Measurements from ENCODE around the gene PI4K2B. TPM values are rescaled to one million over a fixed set of nuclear protein-coding genes. Genes with fewer than 3 reads are reported as not detected.

Gene PI4K2B
- total RNA-seq, 2 experiments from 2014 or later: 41.0 to 42.3 TPM

DNA sequence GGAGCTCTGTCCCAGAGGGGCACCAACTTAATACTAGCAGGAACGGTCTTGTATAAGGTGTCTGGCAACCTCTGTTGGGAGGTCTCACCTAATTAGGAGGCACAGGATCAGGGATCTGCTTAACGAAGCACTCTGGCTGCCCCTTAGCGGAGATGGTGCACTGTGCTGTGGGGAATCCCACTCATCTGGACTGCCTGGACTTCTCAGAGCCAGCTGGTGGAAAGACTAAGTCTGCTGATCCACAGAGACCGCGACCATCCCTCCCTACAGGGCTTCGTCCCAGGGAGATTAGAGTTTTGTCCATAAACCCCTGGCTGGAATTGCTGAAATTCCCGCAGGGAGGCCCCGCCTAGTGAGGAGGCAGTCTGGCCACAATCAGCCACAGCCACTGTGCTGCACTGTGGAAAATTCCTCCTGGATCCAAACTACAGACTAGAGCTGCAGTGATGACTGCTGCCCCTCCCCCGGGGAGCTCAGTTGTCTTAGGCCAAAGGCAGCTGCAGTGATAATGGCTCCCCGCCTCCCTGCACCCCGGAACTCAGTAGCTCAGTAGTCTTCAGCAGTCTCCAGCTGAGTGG is 56.7 kb downstream of the PI4K2B start:
- Mint-ChIP-seq H3K27ac (no peak overlapping the region), H3K4me3 (no peak overlapping the region), H3K36me3 (peaks cover 9% of the 10 kb centered on the region), H3K27me3 (peaks cover 2% of the 10 kb centered on the region), H3K4me1 (ENCODE audit: low read depth) (no peaks in the 10 kb centered on the region), H3K9me3 (peaks cover 13% of the 10 kb centered on the region)
- POLR2A ChIA-PET: interaction anchor here (0.6 kb wide), 1 partner anchor 84 kb away, joined by 4 read pairs; no protein-coding TSS in a partner anchor
- CTCF ChIA-PET: no interaction called here
- DNase-seq: no peak
- intact Hi-C loops (cut with micrococcal nuclease): no loop called here

DNA sequence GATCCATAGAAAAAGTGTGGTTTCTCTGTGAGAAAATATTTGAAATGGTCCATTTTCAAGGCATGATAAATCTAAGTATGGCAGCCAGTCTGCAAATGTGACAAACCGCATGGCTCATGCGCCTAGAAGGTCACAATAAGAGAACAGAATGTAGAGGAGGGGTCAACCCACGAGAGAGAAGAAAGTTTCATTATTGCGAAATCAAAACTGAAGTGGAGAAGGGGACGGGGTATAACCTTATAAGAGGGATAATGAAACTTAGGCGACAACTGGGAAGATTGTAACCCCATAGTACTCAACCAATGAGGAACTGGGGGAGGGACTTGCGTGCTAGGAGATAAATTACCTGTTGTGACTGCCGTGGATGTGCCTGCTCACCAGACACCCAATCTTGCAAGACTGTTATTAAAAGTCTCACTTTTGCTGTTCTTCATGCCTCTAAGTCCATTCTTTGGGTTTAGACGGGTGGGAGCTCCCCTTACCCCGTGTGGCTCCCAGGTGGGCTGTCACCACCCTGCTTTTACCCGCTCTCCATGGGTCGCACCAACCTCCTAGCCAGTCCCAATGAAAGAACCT is 57.4 kb downstream of the PI4K2B start:
- CTCF ChIA-PET: no interaction called here
- POLR2A ChIA-PET: no interaction called here
- no peaks in the 10 kb centered on the region for H3K4me1 Mint-ChIP-seq (ENCODE audit: low read depth)

DNA sequence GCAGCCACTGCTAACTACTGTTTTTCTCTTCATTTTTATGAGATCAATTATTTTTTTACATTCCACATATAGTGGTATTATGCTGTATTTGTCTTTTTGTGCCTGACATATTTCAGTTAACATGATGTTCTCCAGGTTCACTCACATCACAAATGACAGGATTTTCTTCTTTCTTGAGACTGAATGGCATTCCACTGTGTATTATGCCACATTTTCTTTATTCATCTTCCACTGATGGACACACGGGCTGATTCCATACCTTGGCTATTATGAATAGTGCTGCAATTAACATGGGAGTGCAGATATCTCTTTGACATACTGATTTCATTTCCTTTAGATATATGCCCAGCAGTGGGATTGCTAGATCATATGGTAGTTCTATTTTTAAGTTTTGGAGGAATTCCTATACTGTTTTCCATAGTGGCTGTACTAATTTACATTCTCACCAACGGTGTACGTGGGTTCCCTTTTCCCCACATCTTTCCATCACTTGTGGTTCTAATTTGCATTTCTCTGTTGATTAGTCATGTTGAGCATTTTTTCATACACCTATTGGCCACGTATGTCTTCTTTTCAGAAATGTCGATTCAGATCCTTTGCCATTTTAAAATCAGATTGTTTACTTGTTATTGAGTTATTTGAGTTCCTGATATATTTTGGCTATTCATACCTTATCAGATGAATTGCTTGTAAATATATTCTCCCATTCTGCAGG is 63.9 kb downstream of the PI4K2B start:
- Mint-ChIP-seq H3K27me3 (peaks cover 7% of the 10 kb centered on the region), H3K36me3 (no peaks in the 10 kb centered on the region), H3K27ac (no peak overlapping the region), H3K4me3 (no peak overlapping the region), H3K4me1 (ENCODE audit: low read depth) (peaks cover 2% of the 10 kb centered on the region), H3K9me3 (no peaks in the 10 kb centered on the region)
- no peak for DNase-seq
- POLR2A ChIA-PET: no interaction called here
- CTCF ChIA-PET: no interaction called here
- intact Hi-C loops (cut with micrococcal nuclease): no loop called here

More for the DNA sequence above, 57.4 kb downstream of the PI4K2B start:
- DNase-seq: no peak
- Mint-ChIP-seq H3K36me3 (peaks cover 9% of the 10 kb centered on the region), H3K27me3 (peaks cover 2% of the 10 kb centered on the region), H3K27ac (no peak overlapping the region), H3K9me3 (peaks cover 13% of the 10 kb centered on the region), H3K4me3 (no peak overlapping the region)
- intact Hi-C loops (cut with micrococcal nuclease): no loop called here

DNA sequence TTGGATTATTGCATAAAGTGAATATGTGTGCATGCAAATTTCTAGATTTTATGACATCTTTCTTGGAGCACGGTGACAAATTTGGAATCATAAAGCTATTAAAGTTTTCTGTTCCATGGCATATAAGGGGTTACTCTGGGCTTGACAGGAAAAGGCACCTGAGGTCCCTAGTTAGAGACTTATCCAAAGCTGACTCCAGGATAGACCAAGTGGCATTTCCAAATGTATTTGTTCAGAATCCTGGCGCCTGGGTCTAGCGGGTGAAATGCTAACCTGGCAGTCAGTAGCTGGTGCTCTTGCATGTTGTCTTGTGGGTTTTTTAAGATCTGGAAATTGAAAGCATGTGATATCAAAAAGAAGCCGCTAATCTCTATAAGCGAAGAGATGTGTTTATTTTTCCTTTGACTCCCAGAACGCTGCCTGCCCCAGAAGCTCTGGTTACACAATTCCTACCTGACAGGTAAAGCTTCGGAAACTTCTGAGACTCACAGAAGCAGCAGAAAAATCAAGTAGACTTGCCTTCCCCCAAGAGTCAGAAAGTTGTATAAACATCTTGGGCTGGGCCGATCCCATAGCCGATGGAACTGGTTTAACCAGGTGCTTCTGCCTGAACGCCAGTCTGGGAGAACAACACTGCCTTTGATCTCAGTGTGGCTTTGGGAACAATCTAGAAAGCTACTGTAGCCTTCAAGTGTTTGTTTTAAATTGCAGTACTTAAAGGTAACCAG is 65.8 kb downstream of the PI4K2B start:
- Mint-ChIP-seq H3K27ac (no peak overlapping the region), H3K4me1 (ENCODE audit: low read depth) (peaks cover 2% of the 10 kb centered on the region), H3K9me3 (no peaks in the 10 kb centered on the region), H3K36me3 (no peaks in the 10 kb centered on the region), H3K4me3 (no peak overlapping the region), H3K27me3 (peaks cover 6% of the 10 kb centered on the region)
- intact Hi-C loops (cut with micrococcal nuclease): no loop called here
- ChIA-PET CTCF (interaction anchor here (2.7 kb wide), 1 partner anchor 13 kb away, joined by 17 read pairs; the partner anchor contains the start of gene ZCCHC4), POLR2A (no interaction called here)
- no peak for DNase-seq

- Mint-ChIP-seq H3K4me3 (no peak overlapping the region), H3K9me3 (no peaks in the 10 kb centered on the region), H3K27me3 (peaks cover 5% of the 10 kb centered on the region), H3K4me1 (ENCODE audit: low read depth) (peaks cover 2% of the 10 kb centered on the region), H3K27ac (no peak overlapping the region), H3K36me3 (no peaks in the 10 kb centered on the region)
- POLR2A ChIA-PET: no interaction called here
- intact Hi-C loops (cut with micrococcal nuclease): no loop called here
- CTCF ChIA-PET: interaction anchor here (1.0 kb wide), 1 partner anchor 11 kb away, joined by 3 read pairs; no protein-coding TSS in a partner anchor
- no peak for DNase-seq
These were observed 67.6 kb downstream of the PI4K2B start for GRCh38 chr4:25301471-25301870.

DNA sequence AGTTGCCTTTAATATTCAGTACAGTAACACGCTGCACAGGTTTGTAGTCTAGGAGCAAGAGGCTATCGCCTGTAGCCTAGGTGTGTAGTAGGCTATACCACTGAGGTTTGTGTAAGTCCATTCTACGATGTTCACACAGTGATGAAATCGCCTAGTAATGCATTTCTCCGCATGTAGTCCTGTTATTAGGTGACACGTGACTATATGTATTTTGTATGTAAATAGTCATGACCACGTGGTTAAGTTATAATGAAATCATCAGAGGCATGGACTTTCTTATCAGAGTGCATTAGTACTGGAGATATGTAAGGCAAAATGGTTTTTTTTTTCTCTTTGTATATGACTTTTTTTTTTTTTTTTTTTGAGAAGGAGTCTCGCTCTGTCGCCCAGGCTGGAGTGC is 68.8 kb downstream of the PI4K2B start:
- Mint-ChIP-seq H3K27ac (no peak overlapping the region), H3K27me3 (peaks cover 7% of the 10 kb centered on the region), H3K36me3 (no peaks in the 10 kb centered on the region), H3K4me1 (ENCODE audit: low read depth) (peaks cover 2% of the 10 kb centered on the region), H3K9me3 (no peaks in the 10 kb centered on the region), H3K4me3 (no peak overlapping the region)
- intact Hi-C loops (cut with micrococcal nuclease): no loop called here
- ChIA-PET POLR2A (interaction anchor here (0.6 kb wide), 1 partner anchor 813 kb away, joined by 3 read pairs; no protein-coding TSS in a partner anchor), CTCF (no interaction called here)
- DNase-seq: no peak

GRCh38 chr4:25303578-25303977 is 69.7 kb downstream of the PI4K2B start:
- DNase-seq: no peak
- CTCF ChIA-PET: interaction anchor here (0.6 to 1.2 kb wide), 2 partner anchors 8 to 40 kb away, joined by 3 to 4 read pairs; no protein-coding TSS in a partner anchor
- Mint-ChIP-seq H3K4me3 (no peak overlapping the region), H3K9me3 (no peaks in the 10 kb centered on the region), H3K27me3 (peaks cover 9% of the 10 kb centered on the region), H3K27ac (no peak overlapping the region), H3K36me3 (no peaks in the 10 kb centered on the region), H3K4me1 (ENCODE audit: low read depth) (no peaks in the 10 kb centered on the region)
- intact Hi-C loops (cut with micrococcal nuclease): no loop called here
- POLR2A ChIA-PET: no interaction called here

DNA sequence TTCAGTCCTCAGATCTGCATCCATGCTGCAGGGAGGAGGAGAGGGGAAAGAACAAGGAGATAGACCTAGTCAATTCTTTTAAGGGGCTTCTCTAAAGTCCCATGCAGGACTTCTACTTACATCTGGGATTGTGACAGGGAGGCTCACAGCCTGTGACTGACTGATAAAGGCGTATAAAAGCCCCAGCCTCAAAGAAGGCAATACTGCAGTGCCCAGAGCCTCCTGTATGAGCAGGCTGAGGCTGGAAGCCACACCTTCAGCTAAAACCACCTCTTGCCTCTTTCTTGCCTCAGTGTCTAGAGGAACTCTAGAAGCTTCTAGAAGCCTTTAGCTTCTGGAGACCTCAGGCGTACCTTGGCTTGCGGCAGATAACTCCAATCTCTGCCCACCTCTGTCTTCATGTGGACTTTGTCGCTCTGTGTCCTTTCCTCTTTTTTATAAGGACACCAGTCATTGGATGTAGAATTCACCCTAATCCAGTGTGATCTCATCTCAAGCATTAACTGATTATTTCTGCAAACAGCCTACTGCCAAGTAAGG is 72.8 kb downstream of the PI4K2B start:
- H3K4me1 Mint-ChIP-seq (ENCODE audit: low read depth): no peaks in the 10 kb centered on the region
- H3K9me3 Mint-ChIP-seq: no peaks in the 10 kb centered on the region
- no peak for DNase-seq
- POLR2A ChIA-PET: no interaction called here
- CTCF ChIA-PET: interaction anchor here (1.5 kb wide), 1 partner anchor 60 kb away, joined by 8 read pairs; no protein-coding TSS in a partner anchor
- H3K27ac Mint-ChIP-seq: no peak overlapping the region
- no peaks in the 10 kb centered on the region for H3K36me3 Mint-ChIP-seq
- intact Hi-C loops (cut with micrococcal nuclease): no loop called here
- H3K4me3 Mint-ChIP-seq: no peak overlapping the region
- peaks cover 4% of the 10 kb centered on the region for H3K27me3 Mint-ChIP-seq

DNA sequence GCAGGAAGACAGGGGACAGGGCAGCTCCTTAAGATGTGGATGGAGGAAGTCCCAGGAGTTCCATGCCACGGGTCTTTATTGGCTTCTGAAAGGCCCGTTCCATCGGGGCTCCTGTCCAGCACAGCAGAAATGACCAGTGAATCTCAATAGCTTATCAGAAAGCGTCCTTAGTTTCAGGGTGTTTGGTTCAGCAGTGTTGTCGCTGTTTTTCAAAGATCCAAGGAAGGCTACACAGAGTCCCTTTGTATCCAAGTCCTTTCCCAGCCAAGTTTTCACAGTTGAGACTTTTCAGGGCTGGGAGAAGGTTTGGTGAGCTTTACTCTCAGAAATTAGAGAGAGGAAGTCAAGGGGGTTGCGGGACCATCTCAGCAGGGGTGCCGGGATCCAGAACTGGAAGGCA is 73.8 kb downstream of the PI4K2B start:
- CTCF ChIA-PET: interaction anchor here (1.5 kb wide), 1 partner anchor 59 kb away, joined by 8 read pairs; no protein-coding TSS in a partner anchor
- Mint-ChIP-seq H3K27ac (no peak overlapping the region), H3K9me3 (no peaks in the 10 kb centered on the region), H3K4me1 (ENCODE audit: low read depth) (peaks cover 4% of the 10 kb centered on the region), H3K36me3 (peaks cover under 1% of the 10 kb centered on the region), H3K4me3 (no peak overlapping the region), H3K27me3 (peaks cover 4% of the 10 kb centered on the region)
- intact Hi-C loops (cut with micrococcal nuclease): no loop called here
- DNase-seq: no peak
- POLR2A ChIA-PET: no interaction called here

- Mint-ChIP-seq H3K4me3 (no peak overlapping the region), H3K27me3 (peaks cover 4% of the 10 kb centered on the region), H3K9me3 (no peaks in the 10 kb centered on the region), H3K27ac (no peak overlapping the region), H3K36me3 (peaks cover 2% of the 10 kb centered on the region), H3K4me1 (ENCODE audit: low read depth) (peaks cover 5% of the 10 kb centered on the region)
- intact Hi-C loops (cut with micrococcal nuclease): no loop called here
- no peak for DNase-seq
- CTCF ChIA-PET: no interaction called here
- POLR2A ChIA-PET: no interaction called here
These were observed 74.5 kb downstream of the PI4K2B start for GRCh38 chr4:25308306-25308705.

GRCh38 chr4:25308761-25309160 is 74.9 kb downstream of the PI4K2B start:
- no peak overlapping the region for H3K4me3 Mint-ChIP-seq
- peaks cover 2% of the 10 kb centered on the region for H3K36me3 Mint-ChIP-seq
- ChIA-PET CTCF (no interaction called here), POLR2A (no interaction called here)
- intact Hi-C loops (cut with micrococcal nuclease): no loop called here
- DNase-seq: no peak
- peaks cover 10% of the 10 kb centered on the region for H3K4me1 Mint-ChIP-seq (ENCODE audit: low read depth)
- H3K9me3 Mint-ChIP-seq: no peaks in the 10 kb centered on the region
- H3K27me3 Mint-ChIP-seq: peaks cover 4% of the 10 kb centered on the region
- H3K27ac Mint-ChIP-seq: no peak overlapping the region

All from activated CD4-positive, alpha-beta memory T cell treated with anti-CD3 and anti-CD28 coated beads for 36 hours (primary cell).